ENCODE measurements around the gene SLC22A23. TPM values are rescaled to one million over a fixed set of nuclear protein-coding genes. Genes with fewer than 3 reads are reported as not detected.
A peak's percentile ranks its signal among the peaks of the same experiment; 100 is the strongest.

SLC22A23 gene
- total RNA-seq, 1 experiment from 2014 or later: 6.8 TPM

GRCh38 chr6:3432416-3432815 is 24.4 kb downstream of the SLC22A23 start:
- H3K4me1 ChIP-seq (ENCODE audit: insufficient read depth, low read length): peaks cover under 1% of the 10 kb centered on the region; the same call in 1 of the 2 replicates
- H3K56ac ChIP-seq (ENCODE audit: insufficient read length, low read depth, low read length): no peak overlapping the region
- no peak overlapping the region for H4K5ac ChIP-seq (ENCODE audit: insufficient read length, low read depth, low read length)
- H3K9me3 ChIP-seq (ENCODE audit: control insufficient read depth, low read depth, low read length): no peaks in the 10 kb centered on the region
- H3K23me2 ChIP-seq (ENCODE audit: insufficient read length, low read depth, low read length, poor library complexity, severe bottlenecking): no peaks in the 10 kb centered on the region
- H2BK20ac ChIP-seq (ENCODE audit: low read depth, low read length, poor library complexity, severe bottlenecking): no peak overlapping the region
- H2AK5ac ChIP-seq (ENCODE audit: insufficient read length, low read length): no peak overlapping the region
- H4K20me1 ChIP-seq (ENCODE audit: control insufficient read depth, insufficient read depth, insufficient read length): no peaks in the 10 kb centered on the region
- no peak overlapping the region for H3K27ac ChIP-seq (ENCODE audit: insufficient read length, low read depth, low read length)
- H3K4me2 ChIP-seq (ENCODE audit: insufficient read depth, insufficient read length, low read length): no peak overlapping the region
- H3T11ph ChIP-seq (ENCODE audit: low read length): no peak overlapping the region
- H2BK15ac ChIP-seq (ENCODE audit: low read depth, low read length): no peak overlapping the region
- H3K23ac ChIP-seq (ENCODE audit: insufficient read length, low read depth, low read length): no peak overlapping the region
- H3K18ac ChIP-seq (ENCODE audit: insufficient read length, low read depth, low read length): no peak overlapping the region
- TF ChIP-seq CTCF (conservative IDR thresholded peaks at IDR 0.05): no peak
- no CpG with 5 or more reads among the region's 7 CpGs for WGBS (ENCODE audit: extremely low coverage, insufficient read length, low lambda C conversion rate)
- peaks cover 22% of the 10 kb centered on the region; the same call in 1 of the 2 replicates for H3K79me2 ChIP-seq (ENCODE audit: insufficient read depth, low read length)
- DNase-seq: no peak
- H4K8ac ChIP-seq (replicated peaks; ENCODE audit: insufficient read length, low read depth, low read length): no peak overlapping the region
- no peak overlapping the region for H3K14ac ChIP-seq (ENCODE audit: insufficient read depth, low read length)
- no peak overlapping the region for H3K9ac ChIP-seq (ENCODE audit: extremely low read depth, insufficient read length, low read length)
- no peaks in the 10 kb centered on the region for H3K79me1 ChIP-seq (ENCODE audit: insufficient read depth, low read depth, low read length, poor library complexity, severe bottlenecking)
- H3K4me1 Mint-ChIP-seq: peaks cover 6 to 17% of the 10 kb centered on the region in 2 experiments
- H4K91ac ChIP-seq (ENCODE audit: insufficient read length, low read depth, low read length): no peak overlapping the region
- H3K4ac ChIP-seq (ENCODE audit: low read depth, low read length): no peak overlapping the region
- H2AFZ ChIP-seq (ENCODE audit: low read length): no peak overlapping the region
- H2BK5ac ChIP-seq (ENCODE audit: insufficient read length, low read length): no peak overlapping the region
- no peak overlapping the region for H2BK120ac ChIP-seq (ENCODE audit: low read depth, low read length, poor library complexity, severe bottlenecking)
- no peaks in the 10 kb centered on the region for H3K27me3 ChIP-seq (ENCODE audit: insufficient read depth, low read length)
- H3K4me3 Mint-ChIP-seq: no peak overlapping the region
- H3K27me3 Mint-ChIP-seq (ENCODE audit: low read depth): no peaks in the 10 kb centered on the region
- H3K9me3 Mint-ChIP-seq: peaks cover 3% of the 10 kb centered on the region in 2 experiments; a peak in 2 of 5 replicates
- no peak overlapping the region for H2BK12ac ChIP-seq (ENCODE audit: insufficient read length, low read depth, low read length)
- peak overlapping the region in 2 of 3 experiments; percentile 18 to 60; a peak in 1 of 7 replicates for H3K27ac Mint-ChIP-seq
- peaks cover 9 to 21% (median 14%) of the 10 kb centered on the region in 3 experiments for H3K36me3 Mint-ChIP-seq (ENCODE audit: insufficient read depth in 1 of 3, low read depth in 3 of 3)
